SK-N-SH (cell line): ENCODE results near the gene CDIP1. TPM values are rescaled to one million over a fixed set of nuclear protein-coding genes. Genes with fewer than 3 reads are reported as not detected.

Experiments used
- CTCF ChIA-PET: fragments of 300-600, 350-600 bp; formaldehyde crosslinking; extraction: SDS; loops from one replicate; lab custom pipeline; 2021; lab: Yijun Ruan, JAX
- POLR2A ChIA-PET: fragments of 350-600 bp; sonication (Branson Sonifier 250); formaldehyde crosslinking; extraction: SDS; loops from one replicate; lab custom pipeline; 2020; ENCODE audit warnings: antibody characterized with exemption, inconsistent platforms; lab: Yijun Ruan, JAX
- DNase-seq: peaks from one replicate; pipeline ENCODE4 v3.0.0; 2012
- H2AFZ ChIP-seq: fragments of 200-600 bp; sonication (generic); 2 replicates; pipeline ENCODE4 v1.8.1; 2016; ENCODE audit warnings: antibody characterized with exemption, mild to moderate bottlenecking, low read depth
- H3F3A ChIP-seq: fragments of 200-600 bp; sonication (generic); replicated peaks from 2 replicates; pipeline ENCODE3; 2016; ENCODE audit warnings: antibody characterized with exemption, mild to moderate bottlenecking; ENCODE audit not compliant: insufficient read depth
- H3K27ac ChIP-seq, 2 experiments: fragments of 200-500 bp in 1 of 2; fragments of 200-600 bp in 1 of 2; sonication (Bioruptor generic) in 1 of 2; sonication (generic), shearing (Covaris generic) in 1 of 2; 2 replicates each; pipeline versions ENCODE4 v1.5.1 to v1.6.1; 2014 to 2016; ENCODE audit warnings: low read depth in 2 of 2, inconsistent platforms in 1 of 2, low read length in 1 of 2, mild to moderate bottlenecking in 1 of 2, mixed read lengths in 1 of 2
- H3K27me3 ChIP-seq: fragments of 200-600 bp; sonication (generic), shearing (Covaris generic); 2 replicates; pipeline ENCODE4 v1.6.1; 2016; ENCODE audit warnings: mixed run types; ENCODE audit not compliant: insufficient read depth
- H3K36me3 ChIP-seq, 2 experiments: fragments of 200-500 bp in 1 of 2; fragments of 200-600 bp in 1 of 2; sonication (Bioruptor generic) in 1 of 2; sonication (generic) in 1 of 2; replicated peaks in 1 of 2; 2 replicates each; pipeline versions ENCODE3 to v1.5.1; 2014 to 2016; ENCODE audit warnings: low read length in 1 of 2, mild to moderate bottlenecking in 1 of 2; ENCODE audit not compliant: insufficient read depth in 2 of 2, control insufficient read depth in 1 of 2
- H3K4me1 ChIP-seq, 2 experiments: fragments of 200-500 bp in 1 of 2; fragments of 200-600 bp in 1 of 2; sonication (Bioruptor generic) in 1 of 2; sonication (generic), shearing (Covaris generic) in 1 of 2; 2 replicates each; pipeline versions ENCODE4 v1.5.1 to v1.6.1; 2014 to 2016; ENCODE audit warnings: low read depth in 1 of 2, low read length in 1 of 2, mixed run types in 1 of 2; ENCODE audit not compliant: insufficient read depth in 2 of 2, control insufficient read depth in 1 of 2
- H3K4me2 ChIP-seq: fragments of 200-600 bp; sonication (generic), shearing (Covaris generic); 2 replicates; pipeline ENCODE4 v1.6.1; 2017; ENCODE audit warnings: mixed run types
- H3K4me3 ChIP-seq, 2 experiments: fragments of 200-500 bp in 1 of 2; fragments of 200-600 bp in 1 of 2; sonication (Bioruptor generic) in 1 of 2; sonication (generic), shearing (Covaris generic) in 1 of 2; 2 replicates each; pipeline versions ENCODE4 v1.5.1 to v1.8.1; 2014 to 2016; ENCODE audit warnings: low read depth in 2 of 2, inconsistent platforms in 1 of 2, low read length in 1 of 2, mild to moderate bottlenecking in 1 of 2, mixed read lengths in 1 of 2, moderate library complexity in 1 of 2
- H3K79me2 ChIP-seq: fragments of 200-600 bp; sonication (generic); 2 replicates; pipeline ENCODE4 v1.8.1; 2017; ENCODE audit warnings: mild to moderate bottlenecking; ENCODE audit not compliant: insufficient read depth
- H3K9ac ChIP-seq: fragments of 200-600 bp; sonication (generic); 2 replicates; pipeline ENCODE4 v1.6.1; 2017; ENCODE audit warnings: mixed run types
- H3K9me2 ChIP-seq: fragments of 200-600 bp; sonication (generic); 2 replicates; pipeline ENCODE4 v1.6.1; 2017; ENCODE audit warnings: mixed run types
- H3K9me3 ChIP-seq: fragments of 200-600 bp; sonication (generic); 2 replicates; pipeline ENCODE4 v1.6.1; 2017; ENCODE audit warnings: mixed run types, mild to moderate bottlenecking, moderate library complexity
- H4K20me1 ChIP-seq: fragments of 200-600 bp; sonication (generic); 2 replicates; pipeline ENCODE4 v1.6.1; 2017; ENCODE audit warnings: mild to moderate bottlenecking, mixed run types; ENCODE audit not compliant: insufficient read depth
- CTCF ChIP-seq: fragments of 200-600 bp; sonication (generic); IDR thresholded peaks from 2 replicates; pipeline ENCODE4 v1.6.1; 2017; ENCODE audit warnings: antibody characterized with exemption, mild to moderate bottlenecking, moderate library complexity
- FOSL2 ChIP-seq: IDR thresholded peaks from 2 replicates; pipeline ENCODE4 v1.4.0; 2012; ENCODE audit warnings: low read depth, mild to moderate bottlenecking, moderate library complexity, borderline replicate concordance
- JUND ChIP-seq: IDR thresholded peaks from 2 replicates; pipeline ENCODE4 v1.4.0; 2012
- MAX ChIP-seq: IDR thresholded peaks from 2 replicates; pipeline ENCODE4 v1.4.0; 2012; ENCODE audit warnings: low read depth
- RAD21 ChIP-seq: IDR thresholded peaks from 2 replicates; pipeline ENCODE4 v1.6.1; 2012; ENCODE audit warnings: mild to moderate bottlenecking, low read length
- SMC3 ChIP-seq: IDR thresholded peaks from 2 replicates; pipeline ENCODE4 v1.6.1; 2012; ENCODE audit warnings: low read depth, low read length, improper control_type of control experiment
- WGBS: methylation state at CpG from one replicate; pipeline ENCODE4 v1.1.6; 2017; ENCODE audit warnings: low lambda C conversion rate; 5-methylcytosine and 5-hydroxymethylcytosine counted together
- polyA plus RNA-seq, 3 experiments: library from polyadenylated mRNA; depleted of rRNA; stranded (reverse); fragments of >200 nt; gene quantifications; 2 replicates each; pipeline ENCODE4 v1.2.3, GENCODE V29; 2012

CDIP1 gene
- polyA plus RNA-seq, 1 of the 3 experiments (the other 2 are of a cell fraction), result 30.2 TPM

- POLR2A ChIA-PET, result no interaction called here
- Histone ChIP-seq H3K27ac (no peak overlapping the region), H3K4me1 (no peaks in the 10 kb centered on the region; a peak in 2 of 4 replicates), H3F3A (peaks cover 11% of the 10 kb centered on the region), H4K20me1 (no peaks in the 10 kb centered on the region; the same call in 1 of the 2 replicates), H3K4me3 (no peak overlapping the region), H3K9me2 (no peaks in the 10 kb centered on the region), H3K27me3 (no peaks in the 10 kb centered on the region), H3K36me3 (peaks cover 7 to 12% of the 10 kb centered on the region in 2 experiments), H3K9me3 (no peaks in the 10 kb centered on the region), H3K4me2 (no peak overlapping the region), H3K9ac (no peak overlapping the region), H2AFZ (no peak overlapping the region), H3K79me2 (peaks cover 94% of the 10 kb centered on the region)
- no peak for DNase-seq
- TF ChIP-seq JUND, result no peak
- WGBS, result 87% methylated on average over 2 of the region's 2 CpGs
- CTCF ChIA-PET, result interaction anchor here (1.6 kb wide), 1 partner anchor 37 kb away, joined by 5 read pairs; no protein-coding TSS in a partner anchor
Observed at GRCh38 chr16:4481526-4481925, 57.0 kb downstream of the CDIP1 start.

GRCh38 chr16:4477966-4478365 is 60.6 kb downstream of the CDIP1 start:
- Histone ChIP-seq H4K20me1 (no peaks in the 10 kb centered on the region; the same call in 1 of the 2 replicates), H3K4me2 (peak overlapping the region; percentile 98), H3K9ac (no peak overlapping the region), H3F3A (peaks cover 22% of the 10 kb centered on the region), H3K4me1 (peaks cover 7 to 14% of the 10 kb centered on the region in 2 experiments; a peak in 2 of 4 replicates), H3K36me3 (peaks cover 0 to 7% of the 10 kb centered on the region in 2 experiments), H3K79me2 (peaks cover 91% of the 10 kb centered on the region), H3K4me3 (no peak overlapping the region), H2AFZ (no peak overlapping the region), H3K9me2 (no peaks in the 10 kb centered on the region), H3K27ac (peak overlapping the region in 1 of 2 experiments; percentile 22; a peak in 1 of 4 replicates), H3K27me3 (no peaks in the 10 kb centered on the region), H3K9me3 (no peaks in the 10 kb centered on the region)
- CTCF ChIA-PET, result interaction anchor here (1.1 to 2.0 kb wide), 7 partner anchors 10 to 72 kb away, joined by 3 to 6 read pairs (median 4); no protein-coding TSS in a partner anchor
- 65% methylated on average over 2 of the region's 2 CpGs for WGBS
- POLR2A ChIA-PET, result no interaction called here
- peak; percentile 31 for DNase-seq
- TF ChIP-seq MAX (0 out of 2 replicates have a peak, but pooled peaks have one; percentile 31), RAD21 (peak; percentile 24), FOSL2 (peak; percentile 43; the same call in 1 of the 2 replicates), CTCF (peak; percentile 40), SMC3 (no peak)
